ENCODE measurements around the gene HCAR2.

DNA sequence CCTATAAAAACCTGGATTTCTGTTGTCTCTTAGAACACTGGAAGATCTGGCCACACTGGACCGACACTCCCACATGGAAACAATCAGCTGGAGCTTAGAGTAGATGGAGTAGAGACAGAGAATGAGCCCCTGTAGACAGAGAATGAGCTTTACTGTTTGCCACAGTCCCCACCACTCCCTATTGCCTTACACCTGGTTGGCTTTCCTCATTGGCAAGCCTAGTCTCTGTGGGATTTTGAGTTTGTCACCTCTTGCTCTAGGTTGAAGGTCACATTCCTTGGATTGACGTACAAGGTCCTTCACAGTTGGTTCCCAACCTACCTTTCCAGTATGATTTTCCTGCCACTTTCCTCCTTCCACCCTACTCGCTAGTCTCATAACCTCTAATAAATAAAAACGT is 29.5 kb upstream of the HCAR2 start:
- TF ChIP-seq CTCF (IDR thresholded peaks at IDR 0.05) (no peak), EZH2 (IDR thresholded peaks at IDR 0.05; ENCODE audit: borderline replicate concordance, insufficient read depth, low read depth, low read length, poor library complexity, severe bottlenecking) (no peak)
